Activated naive CD8-positive, alpha-beta T cell treated with anti-CD3 and anti-CD28 coated beads, Interleukin-2, amount 10 ng/mL, durations not matched to agents 7 days and 5 days (primary cell): ENCODE data around the gene APMAP. TPM values are rescaled to one million over a fixed set of nuclear protein-coding genes. Genes with fewer than 3 reads are reported as not detected.
A peak's percentile ranks its signal among the peaks of the same experiment; 100 is the strongest.
"Not testable (repeated sequence)": the region's sequence is repeated elsewhere in the genome, so short reads cannot be mapped to it uniquely, and the experiment has no call there.

Source experiments
- ATAC-seq: fragments of 150-1000 bp; cut with Tn5 transposase; one replicate; pipeline ENCODE4 v1.10.0; 2021; ENCODE audit warnings: low read depth, moderate library complexity
- POLR2A ChIA-PET: fragments of 350-600 bp; sonication (Branson Sonifier 250); formaldehyde crosslinking; loops from one replicate; lab custom pipeline; 2021; ENCODE audit warnings: antibody characterized with exemption; lab: Charles Lee
- DNase-seq: peaks from one replicate; pipeline ENCODE4 v3.0.0; 2021
- H3K27ac Mint-ChIP-seq: one replicate; pipeline ENCODE4 v1.8.0; 2022; ENCODE audit warnings: mild to moderate bottlenecking, mixed read lengths
- H3K27me3 Mint-ChIP-seq: one replicate; pipeline ENCODE4 v1.8.0; 2022; ENCODE audit warnings: mild to moderate bottlenecking, moderate library complexity, mixed read lengths
- H3K36me3 Mint-ChIP-seq: one replicate; pipeline ENCODE4 v1.8.0; 2021; ENCODE audit warnings: mild to moderate bottlenecking, mixed read lengths
- H3K4me1 Mint-ChIP-seq: one replicate; pipeline ENCODE4 v1.8.0; 2021; ENCODE audit warnings: mixed read lengths
- H3K4me3 Mint-ChIP-seq: one replicate; pipeline ENCODE4 v1.8.0; 2022; ENCODE audit warnings: mild to moderate bottlenecking, moderate library complexity, mixed read lengths
- H3K9me3 Mint-ChIP-seq: one replicate; pipeline ENCODE4 v1.8.0; 2021; ENCODE audit warnings: mixed read lengths
- total RNA-seq, 2 experiments: library from RNA; stranded (reverse); gene quantifications; one replicate each; pipeline ENCODE4 v1.2.3, GENCODE V29; 2021

APMAP gene
- total RNA-seq, 2 experiments from 2014 or later = 60.7 to 64.6 TPM

DNA sequence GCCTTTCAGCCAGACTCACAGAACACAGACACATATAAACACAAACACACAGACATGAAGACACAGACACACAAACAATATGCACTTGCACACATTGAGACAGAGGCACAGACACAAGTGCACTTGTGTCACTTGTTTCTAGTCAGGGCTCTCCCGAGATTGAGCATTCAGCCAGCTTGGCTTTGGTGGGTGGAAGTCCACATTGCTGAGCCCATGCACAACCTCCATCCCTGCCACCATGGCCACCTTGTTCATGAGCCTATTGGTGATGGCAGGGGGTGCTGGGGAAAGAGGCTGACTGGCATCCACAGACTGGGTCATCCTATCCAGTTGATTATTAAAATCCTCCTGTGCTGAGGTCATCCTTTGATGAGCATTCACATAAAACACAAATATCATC lies 55.0 kb downstream of the APMAP start:
- Mint-ChIP-seq H3K27ac (no peak overlapping the region), H3K4me3 (no peak overlapping the region), H3K4me1 (peaks cover 3% of the 10 kb centered on the region), H3K9me3 (peaks cover 13% of the 10 kb centered on the region), H3K27me3 (no peaks in the 10 kb centered on the region), H3K36me3 (peaks cover 19% of the 10 kb centered on the region)
- no peak for ATAC-seq
- DNase-seq = no peak
- POLR2A ChIA-PET = no interaction called here

DNA sequence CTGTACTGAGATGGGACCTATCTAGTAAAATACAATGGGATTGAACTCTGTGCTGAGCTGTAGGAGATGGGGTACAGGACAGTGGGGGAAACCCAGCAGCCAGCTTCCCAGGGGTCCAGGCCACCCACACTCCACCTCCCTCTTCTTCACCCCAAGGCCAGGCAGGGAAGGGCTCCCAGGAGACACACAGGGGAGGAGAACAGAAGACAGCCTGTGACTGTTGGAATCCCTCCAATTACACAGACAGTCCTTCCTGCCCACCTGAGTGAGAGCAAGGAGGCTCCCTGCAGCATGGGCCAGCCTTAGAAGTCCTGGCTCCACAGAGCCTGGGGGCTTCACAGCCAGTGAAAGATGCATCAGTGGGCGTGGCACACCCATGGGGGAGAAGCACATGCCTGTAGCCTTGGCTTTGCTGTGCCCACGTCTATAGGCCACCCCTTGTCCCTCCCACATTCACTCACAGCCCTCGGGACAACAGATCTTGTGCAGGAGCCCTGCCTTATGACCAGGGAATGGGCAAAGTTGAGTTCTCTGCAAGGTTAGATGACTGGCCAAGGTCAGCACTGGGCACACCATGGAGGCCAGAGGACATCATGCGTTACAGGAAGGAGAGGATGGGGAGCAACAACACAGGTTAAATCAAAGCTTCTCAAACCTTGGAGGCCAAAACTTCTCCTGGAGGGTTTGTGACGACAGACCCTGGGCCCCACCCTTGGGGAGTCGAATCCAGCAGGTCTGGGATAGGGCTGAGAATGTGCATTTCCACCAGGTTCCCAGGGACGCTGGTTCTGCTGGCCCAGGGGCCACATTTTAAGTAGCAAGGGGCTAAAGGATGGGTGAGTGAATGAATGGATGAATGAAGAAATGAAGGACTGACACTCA lies 55.8 kb downstream of the APMAP start:
- Mint-ChIP-seq H3K4me3 (no peak overlapping the region), H3K4me1 (peaks cover 10% of the 10 kb centered on the region), H3K9me3 (peaks cover 12% of the 10 kb centered on the region), H3K27me3 (no peaks in the 10 kb centered on the region), H3K27ac (no peak overlapping the region), H3K36me3 (peaks cover 14% of the 10 kb centered on the region)
- POLR2A ChIA-PET = no interaction called here
- DNase-seq (no peak), ATAC-seq (no peak)

- ATAC-seq (no peak), DNase-seq (no peak)
- H3K27ac Mint-ChIP-seq = no peak overlapping the region
Measured at GRCh38 chr20:24935766-24936525, 56.6 kb downstream of the APMAP start.

DNA sequence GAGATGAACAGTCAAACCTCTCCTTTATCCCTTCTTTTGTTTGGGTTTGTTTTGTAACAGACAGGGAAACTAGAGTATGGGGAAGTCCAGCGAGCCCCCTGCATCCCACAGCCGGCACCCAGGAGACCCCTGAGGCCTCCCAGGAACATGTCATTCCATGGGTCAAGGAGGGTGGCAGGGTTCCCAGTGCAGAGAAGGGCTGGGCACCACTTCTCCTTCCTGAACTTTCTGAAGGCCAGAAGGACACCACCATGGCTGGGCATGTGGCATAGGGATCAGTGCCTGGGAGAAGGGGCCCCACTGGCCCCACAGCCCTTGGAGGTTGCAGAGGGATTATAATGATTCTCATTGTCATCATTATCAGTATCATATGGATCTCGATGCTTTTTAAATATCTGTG lies 57.4 kb downstream of the APMAP start:
- ATAC-seq (no peak), DNase-seq (no peak)
- peaks cover 22% of the 10 kb centered on the region for H3K4me1 Mint-ChIP-seq
- no peaks in the 10 kb centered on the region for H3K27me3 Mint-ChIP-seq
- peaks cover 9% of the 10 kb centered on the region for H3K36me3 Mint-ChIP-seq
- H3K4me3 Mint-ChIP-seq = no peak overlapping the region
- POLR2A ChIA-PET = no interaction called here
- H3K9me3 Mint-ChIP-seq = peaks cover 7% of the 10 kb centered on the region
- no peak overlapping the region for H3K27ac Mint-ChIP-seq

More at GRCh38 chr20:24935766-24936525, 56.6 kb downstream of the APMAP start:
- no peak overlapping the region for H3K4me3 Mint-ChIP-seq
- peaks cover 17% of the 10 kb centered on the region for H3K4me1 Mint-ChIP-seq
- POLR2A ChIA-PET = no interaction called here
- no peaks in the 10 kb centered on the region for H3K27me3 Mint-ChIP-seq
- H3K36me3 Mint-ChIP-seq = peaks cover 12% of the 10 kb centered on the region
- peaks cover 12% of the 10 kb centered on the region for H3K9me3 Mint-ChIP-seq

GRCh38 chr20:24934716-24935115 lies 57.8 kb downstream of the APMAP start:
- no peak overlapping the region for H3K4me3 Mint-ChIP-seq
- ATAC-seq = no peak
- POLR2A ChIA-PET = no interaction called here

GRCh38 chr20:24934101-24934661 lies 58.4 kb downstream of the APMAP start:
- H3K4me3 Mint-ChIP-seq = no peak overlapping the region
- peaks cover 7% of the 10 kb centered on the region for H3K9me3 Mint-ChIP-seq
- no peak overlapping the region for H3K27ac Mint-ChIP-seq
- POLR2A ChIA-PET = interaction anchor here (1.3 kb wide), 1 partner anchor 15 kb away, joined by 4 read pairs; the partner anchor contains the start of gene CST7
- peaks cover 22% of the 10 kb centered on the region for H3K4me1 Mint-ChIP-seq
- peaks cover 9% of the 10 kb centered on the region for H3K36me3 Mint-ChIP-seq
- ATAC-seq (no peak), DNase-seq (no peak)
- H3K27me3 Mint-ChIP-seq = no peaks in the 10 kb centered on the region

More at GRCh38 chr20:24934716-24935115, 57.8 kb downstream of the APMAP start:
- Mint-ChIP-seq H3K4me1 (peaks cover 22% of the 10 kb centered on the region), H3K9me3 (peaks cover 7% of the 10 kb centered on the region), H3K27ac (peak overlapping the region; percentile 59), H3K27me3 (no peaks in the 10 kb centered on the region), H3K36me3 (peaks cover 9% of the 10 kb centered on the region)
- no peak for DNase-seq

- ATAC-seq (no peak), DNase-seq (no peak)
- H3K36me3 Mint-ChIP-seq = peaks cover 9% of the 10 kb centered on the region
- peaks cover 7% of the 10 kb centered on the region for H3K9me3 Mint-ChIP-seq
- POLR2A ChIA-PET = interaction anchor here (1.3 to 2.2 kb wide), 3 partner anchors 16 to 124 kb away, joined by 4 to 6 read pairs (median 4); partner anchors contain the start of genes ACSS1 and CST7
- H3K27ac Mint-ChIP-seq = no peak overlapping the region
- H3K4me1 Mint-ChIP-seq = peaks cover 22% of the 10 kb centered on the region
- no peaks in the 10 kb centered on the region for H3K27me3 Mint-ChIP-seq
- H3K4me3 Mint-ChIP-seq = no peak overlapping the region
Measured at GRCh38 chr20:24933266-24933908, 59.2 kb downstream of the APMAP start.

DNA sequence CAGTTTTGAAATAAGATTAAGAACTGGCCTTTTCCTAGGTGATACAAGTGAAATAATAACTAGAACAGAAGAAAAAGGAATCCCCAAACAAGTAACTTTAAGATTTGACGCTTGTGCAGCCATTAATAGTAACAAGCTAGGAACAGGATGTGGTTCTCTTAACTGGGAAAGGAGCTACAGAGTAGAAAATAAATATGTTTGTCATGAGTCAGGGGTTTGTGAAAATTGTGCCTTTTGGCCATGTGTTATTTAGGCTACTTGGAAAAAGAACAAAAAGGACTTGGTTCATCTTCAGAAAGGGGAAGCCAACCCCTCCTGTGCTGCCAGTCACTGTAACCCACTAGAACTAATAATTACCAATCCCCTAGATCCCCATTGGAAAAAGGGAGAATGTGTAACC lies 60.7 kb downstream of the APMAP start:
- POLR2A ChIA-PET = interaction anchor here (1.7 to 2.5 kb wide), 4 partner anchors 17 to 126 kb away, joined by 4 to 19 read pairs (median 5); partner anchors contain the start of genes ACSS1 and CST7
- not testable (repeated sequence) for DNase-seq, ATAC-seq, H3K27me3 Mint-ChIP-seq, H3K9me3 Mint-ChIP-seq, H3K36me3 Mint-ChIP-seq
- Mint-ChIP-seq H3K27ac (peak overlapping the region; percentile 73), H3K4me3 (peak overlapping the region; percentile 52), H3K4me1 (peaks cover 22% of the 10 kb centered on the region)

GRCh38 chr20:24930724-24931688 lies 61.5 kb downstream of the APMAP start:
- not testable (repeated sequence) for DNase-seq, H3K4me3 Mint-ChIP-seq

GRCh38 chr20:24929867-24930723 lies 62.5 kb downstream of the APMAP start:
- peaks cover 22% of the 10 kb centered on the region for H3K4me1 Mint-ChIP-seq
- H3K27me3 Mint-ChIP-seq, H3K36me3 Mint-ChIP-seq, H3K4me3 Mint-ChIP-seq, ATAC-seq, H3K27ac Mint-ChIP-seq, H3K9me3 Mint-ChIP-seq, DNase-seq: not testable (repeated sequence)
- POLR2A ChIA-PET = interaction anchor here (0.7 to 2.5 kb wide), 2 partner anchors 19 to 25 kb away, joined by 3 to 19 read pairs; partner anchors contain the start of gene CST7

More at GRCh38 chr20:24930724-24931688, 61.5 kb downstream of the APMAP start:
- H3K9me3 Mint-ChIP-seq, H3K27me3 Mint-ChIP-seq, ATAC-seq, H3K36me3 Mint-ChIP-seq: not testable (repeated sequence)
- Mint-ChIP-seq H3K4me1 (peaks cover 22% of the 10 kb centered on the region), H3K27ac (peak overlapping the region; percentile 73)
- POLR2A ChIA-PET = interaction anchor here (1.7 to 2.5 kb wide), 4 partner anchors 18 to 127 kb away, joined by 4 to 19 read pairs (median 5); partner anchors contain the start of genes ACSS1 and CST7

- H3K36me3 Mint-ChIP-seq, H3K4me3 Mint-ChIP-seq, ATAC-seq, H3K27me3 Mint-ChIP-seq, DNase-seq, H3K9me3 Mint-ChIP-seq, H3K27ac Mint-ChIP-seq: not testable (repeated sequence)
- POLR2A ChIA-PET = interaction anchor here (0.7 kb wide), 1 partner anchor 26 kb away, joined by 3 read pairs; no protein-coding TSS in a partner anchor
- peaks cover 22% of the 10 kb centered on the region for H3K4me1 Mint-ChIP-seq
Measured at GRCh38 chr20:24929259-24929658, 63.3 kb downstream of the APMAP start.
